ENCODE data around the gene ENO4. TPM values are rescaled to one million over a fixed set of nuclear protein-coding genes. Genes with fewer than 3 reads are reported as not detected.

ENO4 gene
- polyA plus RNA-seq, 3 donors from 2014 or later, result not detected

GRCh38 chr10:116889066-116889465 is 39.8 kb downstream of the ENO4 start:
- no peak overlapping the region for H3K27ac Mint-ChIP-seq
- H3K9me3 Mint-ChIP-seq, result peaks cover 0 to 6% (median 0%) of the 10 kb centered on the region in 6 donors
- no peak overlapping the region for H3K4me3 Mint-ChIP-seq
- H3K36me3 Mint-ChIP-seq, result no peaks in the 10 kb centered on the region
- DNase-seq, result no peak
- peaks cover 2 to 4% (median 2%) of the 10 kb centered on the region in 3 donors for H3K27me3 Mint-ChIP-seq (ENCODE audit: low read depth in 3 of 3)
- H3K4me1 Mint-ChIP-seq, result no peaks in the 10 kb centered on the region

GRCh38 chr10:116891208-116891607 is 41.9 kb downstream of the ENO4 start:
- Mint-ChIP-seq H3K27ac (no peak overlapping the region), H3K36me3 (no peaks in the 10 kb centered on the region), H3K4me1 (no peaks in the 10 kb centered on the region), H3K27me3 (ENCODE audit: low read depth in 3 of 3) (peaks cover 2 to 6% (median 2%) of the 10 kb centered on the region in 3 donors), H3K9me3 (peaks cover 0 to 7% (median 0%) of the 10 kb centered on the region in 6 donors), H3K4me3 (no peak overlapping the region)
- DNase-seq, result no peak

- H3K9me3 Mint-ChIP-seq, result peaks cover 0 to 10% (median 0%) of the 10 kb centered on the region in 6 donors
- H3K4me3 Mint-ChIP-seq, result no peak overlapping the region
- H3K27me3 Mint-ChIP-seq (ENCODE audit: low read depth in 3 of 3), result peaks cover 2 to 6% (median 4%) of the 10 kb centered on the region in 3 donors
- H3K27ac Mint-ChIP-seq, result no peak overlapping the region
- DNase-seq, result no peak
- no peaks in the 10 kb centered on the region for H3K4me1 Mint-ChIP-seq
- H3K36me3 Mint-ChIP-seq, result no peaks in the 10 kb centered on the region
Measured at GRCh38 chr10:116892907-116893685, 43.8 kb downstream of the ENO4 start.

GRCh38 chr10:116893686-116894037 is 44.4 kb downstream of the ENO4 start:
- H3K4me3 Mint-ChIP-seq, result no peak overlapping the region
- H3K36me3 Mint-ChIP-seq, result no peaks in the 10 kb centered on the region
- H3K9me3 Mint-ChIP-seq, result peaks cover 0 to 10% (median 0%) of the 10 kb centered on the region in 6 donors
- no peak for DNase-seq
- no peak overlapping the region for H3K27ac Mint-ChIP-seq
- no peaks in the 10 kb centered on the region for H3K4me1 Mint-ChIP-seq
- H3K27me3 Mint-ChIP-seq (ENCODE audit: low read depth in 3 of 3), result peaks cover 2 to 6% (median 4%) of the 10 kb centered on the region in 3 donors

- no peak overlapping the region for H3K27ac Mint-ChIP-seq
- peaks cover 0 to 7% (median 0%) of the 10 kb centered on the region in 6 donors for H3K9me3 Mint-ChIP-seq
- H3K4me1 Mint-ChIP-seq, result no peaks in the 10 kb centered on the region
- no peak overlapping the region for H3K4me3 Mint-ChIP-seq
- DNase-seq, result no peak
- H3K36me3 Mint-ChIP-seq, result no peaks in the 10 kb centered on the region
- peaks cover 0 to 2% (median 2%) of the 10 kb centered on the region in 3 donors for H3K27me3 Mint-ChIP-seq (ENCODE audit: low read depth in 3 of 3)
Measured at GRCh38 chr10:116899626-116900025, 50.3 kb downstream of the ENO4 start.

- Mint-ChIP-seq H3K27me3 (ENCODE audit: low read depth in 3 of 3) (no peaks in the 10 kb centered on the region), H3K27ac (no peak overlapping the region), H3K4me3 (no peak overlapping the region), H3K36me3 (no peaks in the 10 kb centered on the region), H3K4me1 (no peaks in the 10 kb centered on the region), H3K9me3 (no peaks in the 10 kb centered on the region)
- DNase-seq, result no peak
Measured at GRCh38 chr10:116905845-116906210, 56.5 kb downstream of the ENO4 start.

- DNase-seq, result no peak
- no peak overlapping the region for H3K27ac Mint-ChIP-seq
Measured at GRCh38 chr10:116907245-116907987, 58.1 kb downstream of the ENO4 start.

GRCh38 chr10:116909307-116909706 is 60.0 kb downstream of the ENO4 start:
- Mint-ChIP-seq H3K9me3 (no peaks in the 10 kb centered on the region), H3K4me1 (no peaks in the 10 kb centered on the region), H3K27me3 (ENCODE audit: low read depth in 3 of 3) (no peaks in the 10 kb centered on the region), H3K27ac (no peak overlapping the region), H3K4me3 (no peak overlapping the region), H3K36me3 (no peaks in the 10 kb centered on the region)
- no peak for DNase-seq

More at GRCh38 chr10:116907245-116907987, 58.1 kb downstream of the ENO4 start:
- no peaks in the 10 kb centered on the region for H3K4me1 Mint-ChIP-seq
- H3K27me3 Mint-ChIP-seq (ENCODE audit: low read depth in 3 of 3), result no peaks in the 10 kb centered on the region
- no peaks in the 10 kb centered on the region for H3K36me3 Mint-ChIP-seq
- no peaks in the 10 kb centered on the region for H3K9me3 Mint-ChIP-seq
- H3K4me3 Mint-ChIP-seq, result no peak overlapping the region

- no peak for DNase-seq
- Mint-ChIP-seq H3K27me3 (ENCODE audit: low read depth in 3 of 3) (no peaks in the 10 kb centered on the region), H3K36me3 (no peaks in the 10 kb centered on the region), H3K27ac (no peak overlapping the region), H3K4me3 (no peak overlapping the region), H3K9me3 (no peaks in the 10 kb centered on the region), H3K4me1 (no peaks in the 10 kb centered on the region)
Measured at GRCh38 chr10:116910910-116911309, 61.6 kb downstream of the ENO4 start.

GRCh38 chr10:116912162-116912561 is 62.9 kb downstream of the ENO4 start:
- DNase-seq, result no peak
- Mint-ChIP-seq H3K4me3 (no peak overlapping the region), H3K27ac (no peak overlapping the region), H3K4me1 (no peaks in the 10 kb centered on the region), H3K36me3 (no peaks in the 10 kb centered on the region), H3K27me3 (ENCODE audit: low read depth in 3 of 3) (no peaks in the 10 kb centered on the region), H3K9me3 (no peaks in the 10 kb centered on the region)

GRCh38 chr10:116913695-116914094 is 64.4 kb downstream of the ENO4 start:
- H3K27me3 Mint-ChIP-seq (ENCODE audit: low read depth in 3 of 3), result no peaks in the 10 kb centered on the region
- no peak overlapping the region for H3K4me3 Mint-ChIP-seq
- no peak overlapping the region for H3K27ac Mint-ChIP-seq
- no peaks in the 10 kb centered on the region for H3K4me1 Mint-ChIP-seq
- no peaks in the 10 kb centered on the region for H3K36me3 Mint-ChIP-seq
- no peaks in the 10 kb centered on the region for H3K9me3 Mint-ChIP-seq
- no peak for DNase-seq

GRCh38 chr10:116915340-116915739 is 66.0 kb downstream of the ENO4 start:
- H3K27ac Mint-ChIP-seq, result no peak overlapping the region
- H3K4me3 Mint-ChIP-seq, result no peak overlapping the region
- no peaks in the 10 kb centered on the region for H3K36me3 Mint-ChIP-seq
- H3K9me3 Mint-ChIP-seq, result no peaks in the 10 kb centered on the region
- no peaks in the 10 kb centered on the region for H3K27me3 Mint-ChIP-seq (ENCODE audit: low read depth in 3 of 3)
- H3K4me1 Mint-ChIP-seq, result no peaks in the 10 kb centered on the region
- no peak for DNase-seq

GRCh38 chr10:116917481-116917880 is 68.2 kb downstream of the ENO4 start:
- Mint-ChIP-seq H3K4me3 (no peak overlapping the region), H3K27me3 (ENCODE audit: low read depth in 3 of 3) (no peaks in the 10 kb centered on the region), H3K4me1 (no peaks in the 10 kb centered on the region), H3K36me3 (no peaks in the 10 kb centered on the region), H3K9me3 (no peaks in the 10 kb centered on the region), H3K27ac (no peak overlapping the region)
- DNase-seq, result no peak

- DNase-seq, result no peak
- H3K4me1 Mint-ChIP-seq, result no peaks in the 10 kb centered on the region
- H3K9me3 Mint-ChIP-seq, result no peaks in the 10 kb centered on the region
- no peak overlapping the region for H3K27ac Mint-ChIP-seq
- H3K4me3 Mint-ChIP-seq, result no peak overlapping the region
- no peaks in the 10 kb centered on the region for H3K27me3 Mint-ChIP-seq (ENCODE audit: low read depth in 3 of 3)
- H3K36me3 Mint-ChIP-seq, result no peaks in the 10 kb centered on the region
Measured at GRCh38 chr10:116918583-116918982, 69.3 kb downstream of the ENO4 start.

Data from immature natural killer cell (primary cell).